Neural progenitor cell (in vitro differentiated cells): ENCODE data around the gene SLF2. TPM values are rescaled to one million over a fixed set of nuclear protein-coding genes. Genes with fewer than 3 reads are reported as not detected.
A peak's percentile ranks its signal among the peaks of the same experiment; 100 is the strongest.

Experiments used
- DNase-seq: peaks from one replicate; pipeline ENCODE4 v3.0.0-alpha.2; 2016; ENCODE audit warnings: low spot score
- H2AFZ ChIP-seq: fragments of 200-600 bp; sonication (generic); replicated peaks from 2 replicates; pipeline ENCODE4 v1.6.1; 2016; ENCODE audit warnings: antibody characterized with exemption
- H3F3A ChIP-seq: fragments of 200-600 bp; sonication (generic); 2 replicates; pipeline ENCODE4 v1.6.1; 2016; ENCODE audit warnings: antibody characterized with exemption, low read depth
- H3K27ac ChIP-seq: fragments of 200-600 bp; sonication (generic); 2 replicates; pipeline ENCODE4 v1.5.1; 2016; ENCODE audit warnings: mild to moderate bottlenecking
- H3K27me3 ChIP-seq: fragments of 200-600 bp; sonication (generic); 2 replicates; pipeline ENCODE4 v1.6.1; 2016; ENCODE audit warnings: mild to moderate bottlenecking, moderate library complexity
- H3K36me3 ChIP-seq: fragments of 200-600 bp; sonication (generic); 2 replicates; pipeline ENCODE4 v1.5.1; 2016
- H3K4me1 ChIP-seq: fragments of 200-600 bp; sonication (generic); 2 replicates; pipeline ENCODE4 v1.6.1; 2016; ENCODE audit warnings: mixed run types
- H3K4me2 ChIP-seq: fragments of 200-600 bp; sonication (generic); 2 replicates; pipeline ENCODE4 v1.6.1; 2016
- H3K4me3 ChIP-seq: fragments of 200-600 bp; sonication (generic); 2 replicates; pipeline ENCODE4 v1.5.1; 2016
- H3K79me2 ChIP-seq: fragments of 200-600 bp; sonication (generic); 2 replicates; pipeline ENCODE4 v1.6.1; 2016; ENCODE audit warnings: low read depth
- H3K9ac ChIP-seq: fragments of 200-600 bp; sonication (generic); 2 replicates; pipeline ENCODE4 v1.6.1; 2016
- H3K9me3 ChIP-seq: fragments of 200-600 bp; sonication (generic); 2 replicates; pipeline ENCODE4 v1.5.1; 2016; ENCODE audit warnings: low read depth
- H4K20me1 ChIP-seq: fragments of 200-600 bp; sonication (generic); 2 replicates; pipeline ENCODE4 v1.6.1; 2016; ENCODE audit warnings: low read depth
- H3K27ac Mint-ChIP-seq: 3 replicates; pipeline ENCODE4 v1.8.0; 2021; ENCODE audit warnings: mixed read lengths
- H3K27me3 Mint-ChIP-seq: 2 replicates; pipeline ENCODE4 v1.8.0; 2022; ENCODE audit warnings: low read depth, mild to moderate bottlenecking, inconsistent platforms, moderate library complexity, mixed read lengths; ENCODE audit not compliant: insufficient read depth
- H3K36me3 Mint-ChIP-seq: 3 replicates; pipeline ENCODE4 v1.8.0; 2021; ENCODE audit warnings: mixed read lengths
- H3K4me1 Mint-ChIP-seq: 3 replicates; pipeline ENCODE4 v1.8.0; 2021; ENCODE audit warnings: mixed read lengths
- H3K4me3 Mint-ChIP-seq: 3 replicates; pipeline ENCODE4 v1.8.0; 2021; ENCODE audit warnings: mild to moderate bottlenecking, moderate library complexity, mixed read lengths
- H3K9me3 Mint-ChIP-seq: 3 replicates; pipeline ENCODE4 v1.8.0; 2020; ENCODE audit warnings: mixed read lengths
- EZH2 ChIP-seq: fragments of 200-600 bp; sonication (generic); IDR thresholded peaks from 2 replicates; pipeline ENCODE4 v1.6.1; 2017; ENCODE audit warnings: antibody characterized with exemption, mild to moderate bottlenecking, moderate library complexity
- EZH2phosphoT487 ChIP-seq: fragments of 200-600 bp; sonication (generic); IDR thresholded peaks from 2 replicates; pipeline ENCODE4 v1.6.1; 2017; ENCODE audit warnings: antibody characterized with exemption
- total RNA-seq: library from RNA; depleted of rRNA; stranded (reverse); fragments of >200 nt; gene quantifications from 2 replicates; pipeline ENCODE4 v1.2.3, GENCODE V29; 2015; ENCODE audit warnings: low replicate concordance
- TF ChIP-seq, protein P1 (sequence below): fragments of 200-600 bp; sonication (generic); IDR thresholded peaks from 2 replicates; pipeline ENCODE4 v1.5.1; 2017; ENCODE audit warnings: antibody characterized with exemption, mild to moderate bottlenecking

SLF2 gene
- total RNA-seq, 1 donor from 2014 or later = 19.5 TPM

DNA sequence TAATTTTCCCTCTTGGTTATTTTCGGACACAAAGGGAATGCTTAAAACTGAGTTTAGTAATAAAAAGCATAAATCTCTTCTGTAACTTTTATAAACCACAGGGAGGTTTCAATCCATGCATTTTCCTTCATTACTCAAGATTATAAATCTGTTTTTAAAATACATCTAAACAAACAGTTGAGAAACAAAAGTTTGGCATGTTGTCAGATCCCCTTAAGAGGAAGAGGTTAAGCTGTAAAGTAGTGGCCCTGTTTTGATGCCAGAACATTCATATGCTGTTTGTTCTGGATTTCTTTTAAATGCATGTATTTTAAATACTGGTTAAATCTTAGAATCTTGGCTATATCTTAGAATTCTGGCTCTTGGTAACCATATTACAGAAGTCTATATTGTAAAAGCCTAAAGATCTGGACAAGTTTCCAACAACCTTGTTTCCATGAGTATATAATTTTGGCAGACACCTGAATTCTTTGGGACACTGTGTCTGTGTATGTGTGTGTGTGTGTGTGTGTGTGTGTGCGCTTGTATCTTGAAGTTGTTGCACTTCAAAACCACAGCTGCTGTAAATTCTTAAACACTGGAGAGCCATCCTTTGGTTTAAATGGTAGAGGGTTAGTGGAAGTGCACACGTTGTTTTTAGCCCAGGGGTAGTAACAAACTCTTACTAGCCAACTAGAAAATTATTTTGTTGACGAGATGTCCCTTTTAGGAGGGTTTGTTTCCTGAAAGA, 49.8 kb downstream of the SLF2 start:
- Histone ChIP-seq H3K79me2 (no peaks in the 10 kb centered on the region), H3K27me3 (no peaks in the 10 kb centered on the region), H2AFZ (no peak overlapping the region), H3K9me3 (no peaks in the 10 kb centered on the region), H3F3A (peaks cover 10% of the 10 kb centered on the region), H3K4me3 (no peak overlapping the region), H3K9ac (no peak overlapping the region), H4K20me1 (no peaks in the 10 kb centered on the region), H3K36me3 (peaks cover 9% of the 10 kb centered on the region), H3K4me1 (no peaks in the 10 kb centered on the region), H3K4me2 (no peak overlapping the region), H3K27ac (no peak overlapping the region)
- H3K4me3 Mint-ChIP-seq = no peak overlapping the region
- no peak for DNase-seq
- no peak for TF ChIP-seq EZH2
- TF ChIP-seq, protein P1, sequence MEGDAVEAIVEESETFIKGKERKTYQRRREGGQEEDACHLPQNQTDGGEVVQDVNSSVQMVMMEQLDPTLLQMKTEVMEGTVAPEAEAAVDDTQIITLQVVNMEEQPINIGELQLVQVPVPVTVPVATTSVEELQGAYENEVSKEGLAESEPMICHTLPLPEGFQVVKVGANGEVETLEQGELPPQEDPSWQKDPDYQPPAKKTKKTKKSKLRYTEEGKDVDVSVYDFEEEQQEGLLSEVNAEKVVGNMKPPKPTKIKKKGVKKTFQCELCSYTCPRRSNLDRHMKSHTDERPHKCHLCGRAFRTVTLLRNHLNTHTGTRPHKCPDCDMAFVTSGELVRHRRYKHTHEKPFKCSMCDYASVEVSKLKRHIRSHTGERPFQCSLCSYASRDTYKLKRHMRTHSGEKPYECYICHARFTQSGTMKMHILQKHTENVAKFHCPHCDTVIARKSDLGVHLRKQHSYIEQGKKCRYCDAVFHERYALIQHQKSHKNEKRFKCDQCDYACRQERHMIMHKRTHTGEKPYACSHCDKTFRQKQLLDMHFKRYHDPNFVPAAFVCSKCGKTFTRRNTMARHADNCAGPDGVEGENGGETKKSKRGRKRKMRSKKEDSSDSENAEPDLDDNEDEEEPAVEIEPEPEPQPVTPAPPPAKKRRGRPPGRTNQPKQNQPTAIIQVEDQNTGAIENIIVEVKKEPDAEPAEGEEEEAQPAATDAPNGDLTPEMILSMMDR = no peak
- TF ChIP-seq EZH2phosphoT487 = no peak
- no peaks in the 10 kb centered on the region for H3K9me3 Mint-ChIP-seq
- H3K27me3 Mint-ChIP-seq = no peaks in the 10 kb centered on the region
- H3K36me3 Mint-ChIP-seq = peaks cover 19% of the 10 kb centered on the region
- no peaks in the 10 kb centered on the region for H3K4me1 Mint-ChIP-seq
- H3K27ac Mint-ChIP-seq = no peak overlapping the region

DNA sequence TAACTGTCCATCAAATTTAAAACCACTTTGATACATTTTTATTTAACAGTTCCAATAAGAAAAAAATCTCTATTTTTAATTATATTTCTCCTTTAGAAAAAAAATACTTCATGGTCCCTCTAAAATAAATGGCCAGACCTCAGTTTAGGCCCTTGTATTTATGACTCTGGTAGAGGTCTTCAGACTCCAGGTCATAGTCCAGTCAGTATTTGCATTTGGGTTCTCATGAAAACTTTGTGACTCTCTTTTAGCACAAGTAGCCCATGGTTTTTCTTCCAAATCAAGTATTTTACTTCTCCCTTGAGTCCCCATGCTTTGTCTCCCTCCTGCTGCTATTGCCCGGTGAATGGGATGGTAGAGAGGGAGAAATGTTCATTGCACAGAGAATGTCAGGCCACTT, 51.1 kb downstream of the SLF2 start:
- Histone ChIP-seq H3K36me3 (peaks cover 9% of the 10 kb centered on the region), H2AFZ (no peak overlapping the region), H3K4me2 (no peak overlapping the region), H3K9me3 (no peaks in the 10 kb centered on the region), H3K79me2 (no peaks in the 10 kb centered on the region), H3K4me3 (no peak overlapping the region), H3K27me3 (peaks cover 9% of the 10 kb centered on the region), H3F3A (peaks cover 15% of the 10 kb centered on the region), H4K20me1 (no peaks in the 10 kb centered on the region), H3K27ac (no peak overlapping the region), H3K9ac (peak overlapping the region; percentile 4), H3K4me1 (no peaks in the 10 kb centered on the region)
- Mint-ChIP-seq H3K4me1 (peaks cover 4% of the 10 kb centered on the region), H3K4me3 (no peak overlapping the region), H3K36me3 (peaks cover 19% of the 10 kb centered on the region), H3K9me3 (no peaks in the 10 kb centered on the region), H3K27ac (no peak overlapping the region), H3K27me3 (no peaks in the 10 kb centered on the region)
- TF ChIP-seq EZH2 (no peak), EZH2phosphoT487 (no peak)
- TF ChIP-seq, protein P1 = no peak
- DNase-seq = no peak

DNA sequence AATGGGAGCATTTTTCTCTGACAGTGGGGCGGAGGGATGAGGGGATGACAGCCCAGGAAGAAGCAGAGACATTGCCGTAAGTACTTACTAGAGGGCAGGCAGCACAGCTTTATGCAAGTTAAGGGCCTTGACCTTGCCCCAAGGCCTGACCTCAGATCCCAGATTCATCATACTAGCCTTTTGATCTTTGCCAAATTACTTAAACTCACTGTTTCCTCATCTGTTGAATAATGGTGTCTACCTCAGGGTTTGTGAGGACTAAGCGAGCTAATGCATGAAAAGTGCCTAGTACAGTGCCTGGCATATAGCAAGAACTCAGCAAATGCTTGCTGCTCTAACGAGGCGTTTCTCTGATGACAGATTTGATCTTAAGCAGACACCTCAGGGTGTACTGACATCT, 53.1 kb downstream of the SLF2 start:
- Histone ChIP-seq H4K20me1 (peaks cover 4% of the 10 kb centered on the region), H2AFZ (no peak overlapping the region), H3K4me3 (no peak overlapping the region), H3K9ac (no peak overlapping the region), H3K4me1 (no peaks in the 10 kb centered on the region), H3K9me3 (no peaks in the 10 kb centered on the region), H3K79me2 (no peaks in the 10 kb centered on the region), H3F3A (peaks cover 31% of the 10 kb centered on the region), H3K36me3 (peaks cover 9% of the 10 kb centered on the region), H3K4me2 (no peak overlapping the region), H3K27me3 (peaks cover 20% of the 10 kb centered on the region), H3K27ac (no peak overlapping the region)
- TF ChIP-seq, protein P1 = no peak
- TF ChIP-seq EZH2phosphoT487 = no peak
- no peak overlapping the region for H3K4me3 Mint-ChIP-seq
- H3K27ac Mint-ChIP-seq = no peak overlapping the region
- no peak for DNase-seq
- H3K9me3 Mint-ChIP-seq = no peaks in the 10 kb centered on the region
- H3K27me3 Mint-ChIP-seq = peaks cover 7% of the 10 kb centered on the region
- H3K4me1 Mint-ChIP-seq = peaks cover 12% of the 10 kb centered on the region
- peaks cover 11% of the 10 kb centered on the region for H3K36me3 Mint-ChIP-seq
